Measurements from ENCODE around the gene GALNT2.

- TF ChIP-seq CTCF (IDR thresholded peaks at IDR 0.05; ENCODE audit: insufficient read depth, low read length, poor library complexity, severe bottlenecking) (no peak), EZH2phosphoT487 (conservative IDR thresholded peaks at IDR 0.05; ENCODE audit: low read length) (no peak)
Measured at GRCh38 chr1:230321741-230322420, 254.8 kb downstream of the GALNT2 start.
